CD4-positive, alpha-beta T cell treated with Interleukin-1 beta for 1 hour (primary cell): Measurements from ENCODE around the gene ERVW-1.

Experiments used
- DNase-seq, 2 donors: peaks; one replicate each; pipeline ENCODE4 v3.0.0-alpha.2; 2020 to 2022

The ERVW-1 gene

DNA sequence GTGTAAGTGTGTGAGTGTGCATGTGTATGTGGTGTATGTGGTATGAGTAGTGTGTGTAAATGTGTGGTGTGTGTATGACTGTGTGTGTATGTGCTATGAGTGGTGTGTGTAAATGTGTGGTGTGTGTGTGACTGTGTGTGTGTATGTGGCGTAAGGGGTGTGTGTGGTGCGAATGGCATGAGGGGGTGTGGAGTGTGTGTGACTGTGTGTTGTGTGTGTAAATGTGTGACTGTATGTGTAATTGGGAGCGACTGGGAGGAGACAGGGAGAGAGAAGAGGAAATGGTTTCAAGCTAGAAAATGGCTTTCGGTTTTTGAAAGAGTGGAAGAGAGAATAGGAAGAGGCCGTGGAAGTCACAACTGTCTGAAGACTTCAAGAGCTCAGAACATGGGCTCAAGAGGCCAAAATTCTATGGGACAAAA is 54.0 kb downstream of the ERVW-1 start:
- DNase-seq = no peak

DNA sequence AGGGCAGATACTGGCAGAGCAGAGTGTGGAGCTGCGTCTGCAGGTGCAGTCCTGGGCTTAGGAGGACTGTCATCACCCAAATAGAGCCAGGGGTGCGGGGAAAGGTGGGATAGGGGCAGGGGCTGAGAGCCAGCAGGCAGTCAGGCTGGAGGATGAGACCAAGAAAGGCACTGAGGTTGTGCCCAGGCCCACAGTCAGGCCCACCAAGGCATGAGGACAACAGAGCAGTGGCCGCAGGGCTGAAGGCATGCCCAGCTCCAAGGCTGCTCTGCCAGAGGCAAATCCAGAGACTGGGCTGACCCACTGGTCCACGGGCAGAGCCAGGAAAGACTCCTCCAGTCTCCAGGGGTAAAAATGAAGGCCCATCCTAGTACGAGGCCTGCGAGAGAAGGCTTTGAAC is 54.8 kb downstream of the ERVW-1 start:
- DNase-seq = no peak

- DNase-seq = no peak
Observed at GRCh38 chr7:92421676-92422435, 55.9 kb downstream of the ERVW-1 start.
